ENCODE results near the gene GNG12.
A peak's percentile ranks its signal among the peaks of the same experiment; 100 is the strongest.

GNG12 gene

DNA sequence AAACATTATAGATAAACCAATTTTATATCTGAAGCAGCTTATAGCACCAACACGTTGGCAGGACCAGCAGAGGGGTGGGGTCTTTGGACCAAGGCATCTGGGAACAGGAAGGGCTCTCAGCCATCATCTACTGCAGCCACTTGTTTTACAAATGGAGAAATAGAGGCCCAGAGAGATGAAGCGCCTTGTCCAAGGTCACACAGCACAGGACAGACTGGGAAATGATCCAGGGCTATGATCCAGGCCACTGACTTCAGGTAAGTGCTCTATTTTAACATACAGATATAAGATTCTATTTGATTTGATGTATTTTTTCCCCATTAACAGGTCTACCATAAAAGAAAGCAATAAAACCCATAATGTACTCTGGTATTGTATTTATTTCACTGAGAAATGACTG, 131.4 kb downstream of the GNG12 start:
- DNase-seq (ENCODE audit: low spot score), result no peak

DNA sequence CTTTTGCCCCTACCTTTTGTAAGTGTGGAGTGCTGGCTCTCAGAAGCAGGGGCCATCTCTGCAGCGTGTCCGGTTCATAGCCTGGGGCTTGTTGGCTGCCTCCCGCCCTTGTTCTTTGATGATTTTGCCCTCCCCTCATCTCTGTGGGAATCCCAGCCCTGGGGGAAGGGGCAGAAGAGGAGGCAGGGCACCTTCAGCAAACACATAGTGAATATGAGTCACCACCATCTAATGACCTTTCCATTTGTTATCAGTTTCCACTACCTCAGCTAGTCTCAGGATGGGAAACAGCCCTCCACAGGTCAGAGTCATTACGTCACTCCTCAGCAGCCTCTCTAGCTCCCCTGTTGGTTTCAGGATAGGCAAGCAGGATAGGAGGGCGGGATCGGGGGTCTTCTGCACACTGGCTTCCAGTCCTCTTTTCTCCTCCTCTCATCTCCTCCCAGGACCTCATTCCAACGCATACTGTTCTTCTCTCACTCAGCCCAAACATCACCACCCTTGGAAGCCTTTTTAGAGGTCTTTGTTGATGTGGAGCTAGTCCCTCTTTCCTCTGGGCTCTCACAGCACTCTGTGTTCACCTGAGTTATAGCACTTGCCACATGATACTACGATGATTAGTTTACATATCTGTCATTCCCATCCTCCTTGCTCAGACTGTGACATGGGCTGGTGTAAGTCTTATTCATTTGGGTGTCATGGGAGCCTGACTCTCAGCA, 132.4 kb downstream of the GNG12 start:
- peak; percentile 75 for DNase-seq (ENCODE audit: low spot score)

GRCh38 chr1:67700220-67700619, 133.0 kb downstream of the GNG12 start:
- no peak for DNase-seq (ENCODE audit: low spot score)

DNA sequence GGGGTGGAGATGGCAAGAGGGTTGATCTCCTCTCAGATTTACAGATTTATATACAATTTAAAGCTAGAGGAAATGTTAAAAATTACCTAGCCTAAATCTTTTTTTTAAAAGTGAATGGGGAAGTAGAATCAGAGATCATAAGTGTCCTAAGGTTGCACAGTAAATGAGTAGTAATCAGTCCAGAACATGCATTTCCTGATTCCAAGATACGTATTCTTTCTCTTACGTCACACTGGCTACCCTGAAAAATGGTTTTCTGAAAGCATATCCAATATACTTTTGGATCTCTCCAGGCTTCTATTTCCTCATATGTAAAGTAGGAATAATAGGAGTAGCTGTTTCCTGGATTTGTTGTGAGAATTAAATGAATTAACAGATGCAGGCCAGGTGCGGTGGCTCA, 136.6 kb downstream of the GNG12 start:
- no peak for DNase-seq (ENCODE audit: low spot score)

- no peak for DNase-seq (ENCODE audit: low spot score)
Observed at GRCh38 chr1:67695963-67696362, 137.3 kb downstream of the GNG12 start.

GRCh38 chr1:67691712-67692111, 141.6 kb downstream of the GNG12 start:
- DNase-seq (ENCODE audit: low spot score), result no peak

DNA sequence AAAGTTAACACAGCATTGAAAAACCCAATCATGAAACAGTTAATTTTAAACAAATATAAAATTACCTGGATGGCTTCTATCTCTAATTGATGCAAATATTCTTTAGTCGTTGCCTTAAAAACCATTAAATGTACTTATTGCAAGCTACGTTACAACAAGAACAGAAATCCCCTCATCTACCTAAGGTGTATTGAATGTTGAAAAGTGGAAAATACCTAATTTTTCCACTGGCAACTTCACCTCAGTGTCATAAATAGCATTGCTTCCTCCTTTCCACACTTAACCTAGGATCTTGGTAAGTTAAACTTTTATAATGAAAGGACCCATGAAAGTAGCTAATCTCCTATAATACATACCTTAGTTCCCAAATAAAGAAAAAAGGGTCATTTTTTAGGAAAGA, 142.9 kb downstream of the GNG12 start:
- DNase-seq (ENCODE audit: low spot score), result no peak

DNA sequence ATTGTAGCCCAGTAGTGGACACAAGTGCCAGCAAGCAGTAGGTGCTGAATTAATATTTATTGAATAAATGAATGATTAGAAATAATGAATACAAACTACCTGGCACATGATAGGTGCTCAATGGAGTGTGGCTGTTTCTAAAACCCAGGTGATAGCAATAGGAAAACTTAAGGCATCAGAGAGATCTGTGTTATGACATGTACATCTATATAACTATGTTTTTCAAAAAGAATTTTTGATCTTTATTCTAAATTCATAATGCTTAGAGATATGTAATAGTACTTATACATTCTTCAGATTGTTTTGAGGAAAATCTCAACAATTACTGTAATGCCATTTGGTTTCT, 143.3 kb downstream of the GNG12 start:
- DNase-seq (ENCODE audit: low spot score), result no peak

DNA sequence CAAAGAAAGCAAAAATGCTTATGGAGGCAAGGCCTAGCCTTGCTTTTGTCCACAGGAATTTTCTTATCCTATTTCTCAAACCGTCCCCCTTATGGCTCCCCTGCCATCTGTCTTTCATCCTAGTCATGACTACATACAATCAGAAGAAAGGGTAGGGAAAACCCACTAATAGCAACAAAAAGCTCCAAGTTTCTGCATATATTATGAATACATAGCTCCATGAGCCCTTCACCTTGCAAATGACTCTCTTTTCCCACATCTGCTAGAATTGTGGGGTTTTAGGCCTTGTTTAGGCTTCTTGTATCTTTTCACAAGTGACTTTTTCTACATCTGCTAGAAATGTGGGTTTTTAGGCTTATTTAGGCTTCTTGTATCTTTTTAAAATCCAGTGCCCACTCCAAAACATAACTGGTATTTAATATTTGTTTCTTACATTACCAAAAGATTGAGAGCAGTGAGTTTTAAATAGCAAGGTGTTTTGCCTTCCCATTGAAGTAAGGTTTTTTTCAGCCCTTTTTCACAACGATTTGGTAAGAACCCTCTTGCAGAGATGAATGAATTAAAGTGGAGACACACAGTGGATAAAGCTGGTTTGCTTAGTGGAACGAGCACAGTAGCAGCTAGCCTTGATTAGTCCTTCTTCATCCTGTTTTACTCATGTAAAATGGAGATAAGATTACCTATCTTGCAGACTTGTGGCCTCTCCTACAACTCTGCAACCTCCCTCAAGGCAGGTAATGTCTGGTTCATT, 143.8 kb downstream of the GNG12 start:
- no peak for DNase-seq (ENCODE audit: low spot score)

DNA sequence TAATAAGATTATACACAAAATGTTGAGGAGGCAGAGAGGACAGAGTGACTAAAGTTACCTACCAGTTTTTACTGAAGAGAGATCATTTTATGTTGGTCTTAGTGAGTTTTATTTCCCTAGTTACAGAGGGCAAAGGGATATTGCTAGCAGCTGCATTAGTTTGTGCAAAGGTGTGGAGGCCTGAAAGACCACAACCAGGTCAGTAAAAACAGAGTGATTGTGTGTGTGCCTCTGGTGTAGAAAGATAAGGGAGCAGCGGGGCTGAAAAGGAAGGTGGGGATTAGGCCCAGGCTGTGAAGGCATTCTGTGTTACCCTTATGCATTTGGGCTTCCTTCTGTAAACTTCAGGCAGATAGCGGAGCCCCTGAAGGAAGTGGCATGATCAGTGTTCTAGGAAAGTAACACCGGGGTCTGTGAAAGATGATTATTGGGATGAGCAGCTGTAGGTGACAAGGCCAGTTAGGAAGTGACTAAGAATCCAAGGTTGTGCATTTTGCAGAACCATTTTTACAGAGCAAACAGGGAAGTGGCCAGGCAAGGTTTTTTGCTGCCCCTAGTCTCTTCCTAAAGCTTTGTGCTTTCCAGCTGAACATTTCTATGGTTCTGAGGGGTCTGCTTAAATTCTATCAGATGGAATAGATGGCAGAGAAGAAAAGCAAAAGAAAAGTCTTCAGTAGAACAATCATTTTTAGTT, 144.6 kb downstream of the GNG12 start:
- DNase-seq (ENCODE audit: low spot score), result peak; percentile 11

DNA sequence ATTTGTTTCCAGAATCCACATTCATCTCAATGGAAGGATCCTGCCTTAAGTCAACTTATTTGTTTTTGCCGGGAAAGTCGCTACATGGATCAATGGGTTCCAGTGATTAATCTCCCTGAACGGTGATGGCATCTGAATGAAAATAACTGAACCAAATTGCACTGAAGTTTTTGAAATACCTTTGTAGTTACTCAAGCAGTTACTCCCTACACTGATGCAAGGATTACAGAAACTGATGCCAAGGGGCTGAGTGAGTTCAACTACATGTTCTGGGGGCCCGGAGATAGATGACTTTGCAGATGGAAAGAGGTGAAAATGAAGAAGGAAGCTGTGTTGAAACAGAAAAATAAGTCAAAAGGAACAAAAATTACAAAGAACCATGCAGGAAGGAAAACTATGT, 145.6 kb downstream of the GNG12 start:
- no peak for DNase-seq (ENCODE audit: low spot score)

- DNase-seq (ENCODE audit: low spot score), result no peak
Observed at GRCh38 chr1:67687198-67687545, 146.1 kb downstream of the GNG12 start.

GRCh38 chr1:67686267-67687197, 146.7 kb downstream of the GNG12 start:
- peak; percentile 94 for DNase-seq (ENCODE audit: low spot score)

DNA sequence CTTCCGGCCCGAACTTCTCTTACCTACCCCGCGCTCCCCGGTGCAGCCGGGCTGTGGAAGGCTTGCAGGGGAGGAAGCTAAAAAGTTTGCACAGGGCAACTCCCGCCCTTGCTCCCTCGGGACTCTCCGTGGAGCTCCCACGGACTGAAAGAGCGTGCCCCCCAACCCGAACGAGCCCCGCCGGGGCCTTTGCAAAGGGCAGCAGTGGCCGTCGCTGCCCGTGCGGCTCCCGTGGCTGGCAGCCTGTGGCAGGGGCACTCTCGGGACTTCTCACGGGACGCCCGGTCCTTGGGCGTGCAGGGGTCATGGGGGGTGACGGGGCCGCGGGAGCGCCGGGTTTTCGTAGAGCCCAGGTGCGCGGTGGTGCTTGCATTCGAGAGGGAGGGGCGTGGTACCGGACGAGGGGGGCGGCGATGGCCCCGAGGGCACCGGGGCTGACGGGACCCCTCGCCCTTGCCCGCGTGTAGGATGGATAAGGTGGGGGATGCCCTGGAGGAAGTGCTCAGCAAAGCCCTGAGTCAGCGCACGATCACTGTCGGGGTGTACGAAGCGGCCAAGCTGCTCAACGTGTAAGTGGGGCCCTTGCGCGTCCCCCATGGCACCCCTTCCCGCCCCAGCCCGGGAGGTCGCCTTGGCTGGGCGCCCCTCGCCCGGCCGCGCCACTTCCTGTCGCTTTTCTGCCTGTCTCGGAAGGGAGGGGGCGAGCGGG, 147.6 kb downstream of the GNG12 start:
- DNase-seq (ENCODE audit: low spot score), result peak; percentile 36

DNA sequence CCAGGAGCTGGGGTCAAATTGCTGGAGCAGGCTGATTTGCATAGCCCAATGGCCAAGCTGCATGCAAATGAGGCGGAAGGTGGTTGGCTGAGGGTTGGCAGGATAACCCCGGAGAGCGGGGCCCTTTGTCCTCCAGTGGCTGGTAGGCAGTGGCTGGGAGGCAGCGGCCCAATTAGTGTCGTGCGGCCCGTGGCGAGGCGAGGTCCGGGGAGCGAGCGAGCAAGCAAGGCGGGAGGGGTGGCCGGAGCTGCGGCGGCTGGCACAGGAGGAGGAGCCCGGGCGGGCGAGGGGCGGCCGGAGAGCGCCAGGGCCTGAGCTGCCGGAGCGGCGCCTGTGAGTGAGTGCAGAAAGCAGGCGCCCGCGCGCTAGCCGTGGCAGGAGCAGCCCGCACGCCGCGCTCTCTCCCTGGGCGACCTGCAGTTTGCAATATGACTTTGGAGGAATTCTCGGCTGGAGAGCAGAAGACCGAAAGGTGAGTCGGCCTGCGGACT, 148.2 kb downstream of the GNG12 start, which contains the start of gene GADD45A:
Gene GADD45A, plus strand, starts transcription at position 135 of the 491 bp plus-strand sequence. Its CDS starts 294 bp downstream, at position 429.
- peak; percentile 97 for DNase-seq (ENCODE audit: low spot score)

GRCh38 chr1:67684526-67685066, 148.7 kb downstream of the GNG12 start:
- no peak for DNase-seq (ENCODE audit: low spot score)

GRCh38 chr1:67683766-67684525, 149.3 kb downstream of the GNG12 start:
- DNase-seq (ENCODE audit: low spot score), result no peak

DNA sequence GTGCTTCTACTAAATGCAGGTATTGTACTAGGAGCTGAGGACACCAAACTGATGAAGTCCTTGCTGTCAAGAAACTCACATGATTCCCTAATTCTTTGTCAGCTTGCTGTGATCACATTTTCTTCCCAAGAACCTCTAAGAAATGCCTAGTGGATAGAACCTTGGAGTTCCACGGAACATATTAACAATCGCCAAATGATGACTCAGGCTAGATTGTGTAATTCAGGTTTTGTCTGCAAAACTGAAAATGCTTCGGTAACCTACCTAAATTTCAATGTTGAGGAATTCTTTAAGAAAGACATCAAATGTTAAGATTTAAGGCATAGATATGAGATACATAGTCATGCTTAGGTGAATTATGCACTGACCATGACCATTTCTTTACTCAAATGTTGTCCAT, 150.0 kb downstream of the GNG12 start:
- DNase-seq (ENCODE audit: low spot score), result peak; percentile 32

DNA sequence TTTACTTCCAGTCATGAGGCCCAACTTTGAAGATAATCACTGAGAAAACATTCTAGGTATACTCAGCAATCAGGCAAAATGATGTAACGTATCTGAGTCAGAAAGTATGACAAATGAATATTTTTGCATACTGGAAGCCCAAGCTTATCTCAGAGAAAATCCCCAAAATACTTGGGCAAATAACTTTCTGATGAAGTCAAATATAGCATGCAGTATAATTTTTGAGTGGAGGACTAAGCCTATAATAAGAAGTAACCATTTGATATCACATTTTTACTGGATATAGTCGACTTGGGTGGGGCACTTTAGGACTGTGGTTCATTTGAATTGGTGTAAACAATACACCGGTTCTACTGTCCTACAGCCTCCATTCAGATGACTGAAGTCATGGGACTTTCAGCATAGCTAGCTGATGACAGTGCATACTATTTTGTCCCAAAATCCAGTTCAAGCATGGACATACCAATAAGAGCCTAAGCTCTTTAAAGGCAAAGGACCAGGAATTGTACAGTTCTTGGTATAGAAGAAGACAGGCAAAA, 150.5 kb downstream of the GNG12 start:
- DNase-seq (ENCODE audit: low spot score), result peak; percentile 43

DNA sequence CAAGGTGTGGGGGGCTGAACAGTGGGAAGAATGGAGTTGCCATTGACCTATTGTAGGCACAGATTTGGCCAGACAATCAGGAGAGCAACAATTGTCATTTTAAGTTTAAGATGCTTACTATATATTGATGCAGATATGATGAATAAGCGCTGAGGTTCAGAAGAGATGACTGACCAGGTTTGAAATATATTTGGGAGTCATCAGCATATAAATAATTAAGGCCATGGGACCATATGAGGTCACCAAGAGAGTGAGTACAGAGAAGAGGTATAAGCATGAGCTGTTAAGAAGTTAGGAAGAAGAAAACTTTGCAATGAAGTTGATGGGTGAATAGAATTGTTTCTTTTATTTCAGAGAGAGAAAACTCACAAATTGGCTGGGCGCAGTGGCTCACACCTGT, 152.8 kb downstream of the GNG12 start:
- DNase-seq (ENCODE audit: low spot score), result no peak

Data from LoVo (cell line).